SU-DHL-6 (cell line): Measurements from ENCODE around the gene WNT4.

Experiments
- CTCF ChIP-seq: fragments of 200-600 bp; sonication (generic); IDR thresholded peaks from one replicate; pipeline ENCODE4 v1.5.1; 2017; ENCODE audit warnings: antibody characterized with exemption, mild to moderate bottlenecking, low read length, moderate library complexity; ENCODE audit not compliant: insufficient read depth, poor library complexity, severe bottlenecking
- EZH2phosphoT487 ChIP-seq: fragments of 200-600 bp; sonication (generic), shearing (Covaris generic); conservative IDR thresholded peaks from 2 replicates; pipeline ENCODE4 v1.6.1; 2018; ENCODE audit warnings: mild to moderate bottlenecking, antibody characterized with exemption, low read length, moderate library complexity, mixed read lengths

DNA sequence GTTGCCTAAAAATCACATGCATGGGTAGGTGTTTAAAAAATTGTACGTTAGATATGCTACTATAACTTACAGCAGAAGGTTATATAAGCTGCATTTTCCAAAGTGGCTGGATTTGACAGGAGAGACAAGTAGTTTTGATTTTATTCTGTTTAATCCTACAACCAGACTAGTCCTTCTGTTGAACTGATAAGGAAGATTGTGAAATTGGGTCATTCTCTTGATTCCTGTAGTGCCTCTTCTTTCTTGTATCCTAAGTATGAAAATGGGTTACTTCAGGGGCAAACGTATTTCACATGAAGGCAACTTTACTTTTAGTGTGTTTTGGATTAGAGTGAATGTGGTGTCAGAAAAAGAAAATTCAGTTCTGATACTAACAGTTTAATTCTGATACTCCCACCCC is 71.4 kb downstream of the WNT4 start:
- no peak for TF ChIP-seq CTCF
- TF ChIP-seq EZH2phosphoT487, result no peak
